Measurements from ENCODE around the gene USP4. TPM values are rescaled to one million over a fixed set of nuclear protein-coding genes. Genes with fewer than 3 reads are reported as not detected.

The USP4 gene
- total and polyA plus RNA-seq, 2 donors from 2014 or later = 28.5 to 72.5 TPM

GRCh38 chr3:49257187-49257586 is 82.7 kb downstream of the USP4 start:
- H3K27me3 ChIP-seq (ENCODE audit: control insufficient read depth, insufficient read depth, low read length) = no peaks in the 10 kb centered on the region
- no peak for FAIRE-seq
- H3K9ac ChIP-seq (ENCODE audit: low read length in 3 of 3) = no peak overlapping the region
- H3K9me3 ChIP-seq (ENCODE audit: control insufficient read depth in 2 of 3, insufficient read depth in 1 of 3, low read length in 3 of 3) = no peaks in the 10 kb centered on the region
- no peaks in the 10 kb centered on the region for H3K36me3 ChIP-seq (ENCODE audit: control insufficient read depth in 2 of 3, insufficient read depth in 3 of 3, low read length in 3 of 3)
- no peak overlapping the region for H3K27ac ChIP-seq (ENCODE audit: low read depth in 2 of 2, low read length in 2 of 2)
- DNase-seq = no peak
- intact Hi-C loops (cut with DNase I) = no loop called here
- peaks cover 0 to 3% (median 2%) of the 10 kb centered on the region in 3 donors for H3K4me1 ChIP-seq (ENCODE audit: control insufficient read depth in 2 of 3, insufficient read depth in 2 of 3, low read depth in 1 of 3, low read length in 3 of 3)
- no peak overlapping the region for H3K4me3 ChIP-seq (ENCODE audit: low read length in 3 of 3)
- TF ChIP-seq CTCF (IDR thresholded peaks at IDR 0.05; ENCODE audit: borderline replicate concordance, extremely low read depth, insufficient read depth) = no peak

GRCh38 chr3:49255718-49256511 is 83.9 kb downstream of the USP4 start:
- no peak for DNase-seq
- H3K4me1 ChIP-seq (ENCODE audit: control insufficient read depth in 2 of 3, insufficient read depth in 2 of 3, low read depth in 1 of 3, low read length in 3 of 3) = peaks cover 0 to 3% (median 2%) of the 10 kb centered on the region in 3 donors
- no peaks in the 10 kb centered on the region for H3K9me3 ChIP-seq (ENCODE audit: control insufficient read depth in 2 of 3, insufficient read depth in 1 of 3, low read length in 3 of 3)
- no peak overlapping the region for H3K4me3 ChIP-seq (ENCODE audit: low read length in 3 of 3)
- H3K27me3 ChIP-seq (ENCODE audit: control insufficient read depth, insufficient read depth, low read length) = no peaks in the 10 kb centered on the region
- no peaks in the 10 kb centered on the region for H3K36me3 ChIP-seq (ENCODE audit: control insufficient read depth in 2 of 3, insufficient read depth in 3 of 3, low read length in 3 of 3)
- H3K9ac ChIP-seq (ENCODE audit: low read length in 3 of 3) = no peak overlapping the region
- FAIRE-seq = no peak
- no peak overlapping the region for H3K27ac ChIP-seq (ENCODE audit: low read depth in 2 of 2, low read length in 2 of 2)
- intact Hi-C loops (cut with DNase I) = no loop called here
- no peak for TF ChIP-seq CTCF (IDR thresholded peaks at IDR 0.05; ENCODE audit: borderline replicate concordance, extremely low read depth, insufficient read depth)

- Histone ChIP-seq H3K36me3 (ENCODE audit: control insufficient read depth in 2 of 3, insufficient read depth in 3 of 3, low read length in 3 of 3) (no peaks in the 10 kb centered on the region), H3K9me3 (ENCODE audit: control insufficient read depth in 2 of 3, insufficient read depth in 1 of 3, low read length in 3 of 3) (no peaks in the 10 kb centered on the region), H3K4me1 (ENCODE audit: control insufficient read depth in 2 of 3, insufficient read depth in 2 of 3, low read depth in 1 of 3, low read length in 3 of 3) (no peaks in the 10 kb centered on the region), H3K27me3 (ENCODE audit: control insufficient read depth, insufficient read depth, low read length) (no peaks in the 10 kb centered on the region), H3K4me3 (ENCODE audit: low read length in 3 of 3) (no peak overlapping the region), H3K27ac (ENCODE audit: low read depth in 2 of 2, low read length in 2 of 2) (no peak overlapping the region), H3K9ac (ENCODE audit: low read length in 3 of 3) (no peak overlapping the region)
- TF ChIP-seq CTCF (IDR thresholded peaks at IDR 0.05; ENCODE audit: borderline replicate concordance, extremely low read depth, insufficient read depth) = no peak
- intact Hi-C loops (cut with DNase I) = no loop called here
- DNase-seq (no peak), FAIRE-seq (no peak)
These were observed 84.7 kb downstream of the USP4 start for GRCh38 chr3:49255112-49255511.
